T-cell (primary cell): ENCODE measurements around the gene EEF1E1. TPM values are rescaled to one million over a fixed set of nuclear protein-coding genes. Genes with fewer than 3 reads are reported as not detected.

Source experiments
- ATAC-seq, 4 experiments: fragments of 200-7000 bp in 3 of 4; fragments of 150-1000 bp in 1 of 4; cut with Tn5 transposase; replicated peaks in 1 of 4; 1 replicate in 3 of 4; 2 replicates in 1 of 4; pipeline ENCODE4 v1.10.0; 2021; ENCODE audit warnings: moderate library complexity in 3 of 4, mild to moderate bottlenecking in 2 of 4, moderate number of reproducible peaks in 1 of 4
- CTCF ChIA-PET, 2 donors: fragments of 300-600 bp; sonication (Branson Sonifier 250); formaldehyde crosslinking; loops; one replicate each; lab custom pipeline; 2022; ENCODE audit warnings: antibody characterized with exemption in 2 of 2; lab: Charles Lee
- POLR2A ChIA-PET, 2 donors: fragments of 300-600 bp; sonication (Branson Sonifier 250); formaldehyde crosslinking; loops; one replicate each; lab custom pipeline; 2022; ENCODE audit warnings: antibody characterized with exemption in 2 of 2; lab: Charles Lee
- DNase-seq, 35 experiments: peaks; one replicate each; pipeline versions ENCODE4 v3.0.0 to v3.0.0-alpha.2; 2013 to 2023
- H3K27ac ChIP-seq: one replicate; pipeline ENCODE4 v1.5.1; 2013; ENCODE audit warnings: low read length
- H3K27me3 ChIP-seq, 2 experiments: replicated peaks in 1 of 2; 1 replicate in 1 of 2; 2 replicates in 1 of 2; pipeline versions ENCODE4 v1.6.1 to v1.7.0; 2013; ENCODE audit warnings: low read length in 1 of 2, mixed read lengths in 1 of 2; ENCODE audit not compliant: control insufficient read depth in 2 of 2, insufficient read depth in 2 of 2; ENCODE audit errors: extremely low read depth in 1 of 2
- H3K36me3 ChIP-seq, 2 donors: 1 replicate in 1 of 2; 2 replicates in 1 of 2; pipeline versions ENCODE4 v1.6.1 to v1.7.0; 2013; ENCODE audit warnings: low read length in 1 of 2; ENCODE audit not compliant: control insufficient read depth in 2 of 2, insufficient read depth in 1 of 2; ENCODE audit errors: extremely low read depth in 1 of 2
- H3K4me1 ChIP-seq, 2 experiments: 1 replicate in 1 of 2; 2 replicates in 1 of 2; pipeline versions ENCODE4 v1.6.1 to v1.7.0; 2013; ENCODE audit warnings: low read length in 2 of 2, mixed read lengths in 1 of 2; ENCODE audit not compliant: insufficient read depth in 2 of 2, control insufficient read depth in 1 of 2; ENCODE audit errors: extremely low read depth in 1 of 2
- H3K4me3 ChIP-seq, 2 donors: 1 replicate in 1 of 2; 2 replicates in 1 of 2; pipeline versions ENCODE4 v1.5.1 to v1.7.0; 2013; ENCODE audit warnings: mild to moderate bottlenecking in 2 of 2, low read length in 1 of 2, moderate library complexity in 1 of 2; ENCODE audit not compliant: control insufficient read depth in 1 of 2; ENCODE audit errors: extremely low read depth in 1 of 2
- H3K9me3 ChIP-seq: 2 replicates; pipeline ENCODE4 v1.7.0; 2013
- H3K27ac Mint-ChIP-seq, 2 donors: one replicate each; pipeline ENCODE4 v1.8.0; 2020 to 2021; ENCODE audit warnings: mild to moderate bottlenecking in 2 of 2, mixed read lengths in 2 of 2
- H3K27me3 Mint-ChIP-seq, 2 donors: one replicate each; pipeline ENCODE4 v1.8.0; 2021 to 2022; ENCODE audit warnings: mixed read lengths in 2 of 2
- H3K36me3 Mint-ChIP-seq: one replicate; pipeline ENCODE4 v1.8.0; 2021; ENCODE audit warnings: mixed read lengths
- H3K4me1 Mint-ChIP-seq, 3 donors: one replicate each; pipeline ENCODE4 v1.8.0; 2020 to 2022; ENCODE audit warnings: mixed read lengths in 3 of 3, mild to moderate bottlenecking in 1 of 3
- H3K4me3 Mint-ChIP-seq, 3 donors: one replicate each; pipeline ENCODE4 v1.8.0; 2020 to 2022; ENCODE audit warnings: mild to moderate bottlenecking in 3 of 3, mixed read lengths in 3 of 3, moderate library complexity in 3 of 3
- H3K9me3 Mint-ChIP-seq, 3 donors: one replicate each; pipeline ENCODE4 v1.8.0; 2020 to 2022; ENCODE audit warnings: mixed read lengths in 3 of 3
- WGBS: methylation state at CpG from one replicate; pipeline ENCODE4 v1.1.5; 2013; ENCODE audit warnings: missing lambda C conversion rate; ENCODE audit not compliant: insufficient coverage; 5-methylcytosine and 5-hydroxymethylcytosine counted together
- total RNA-seq, 35 experiments: library from RNA in 6 of 35; stranded (reverse) in 6 of 35; fragments of 120-200 nt in 1 of 35; gene quantifications; one replicate each; pipeline versions ENCODE4 v1.2.1 to v1.2.4 and lab custom pipeline; 2013 to 2026

Gene EEF1E1
- total RNA-seq, 5 donors from 2014 or later (not counting 1 experiment from before 2014, with no cell fraction given), result 11.7 to 21.9 (median 19.7) TPM

DNA sequence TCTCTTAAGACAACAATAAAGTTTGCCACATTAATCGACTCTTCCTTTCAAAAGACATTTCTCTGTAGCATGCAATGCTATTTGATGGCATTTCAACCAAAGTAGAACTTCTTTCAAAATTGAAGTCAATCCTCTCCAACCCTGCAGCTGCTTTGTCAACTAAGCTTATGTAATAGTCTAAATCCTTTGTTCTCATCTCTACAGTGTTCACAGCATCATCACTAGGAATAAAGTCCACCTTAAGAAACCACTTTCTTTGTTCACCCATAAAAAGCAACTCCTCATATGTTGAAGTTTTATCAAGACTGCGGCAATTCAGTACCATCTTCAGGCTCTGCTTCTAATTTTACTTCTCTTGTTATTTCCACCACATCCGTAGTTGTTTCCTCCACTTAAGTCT lies 26.6 kb downstream of the EEF1E1 start:
- no peaks in the 10 kb centered on the region for H3K27me3 ChIP-seq
- no peaks in the 10 kb centered on the region for H3K9me3 Mint-ChIP-seq
- no peak overlapping the region for H3K4me3 ChIP-seq
- H3K36me3 ChIP-seq, result peaks cover 0 to 2% of the 10 kb centered on the region in 2 donors
- no peaks in the 10 kb centered on the region for H3K4me1 ChIP-seq
- no peak overlapping the region for H3K27ac ChIP-seq
- peak in 3 of 4 experiments; percentile 26 to 87 (median 41) for ATAC-seq
- peaks cover 31% of the 10 kb centered on the region for H3K36me3 Mint-ChIP-seq
- peak overlapping the region in 1 of 3 donors; percentile 3 for H3K4me3 Mint-ChIP-seq
- H3K27ac Mint-ChIP-seq, result peak overlapping the region; percentile 39 to 40
- H3K27me3 Mint-ChIP-seq, result no peaks in the 10 kb centered on the region
- peak in 1 of 35 experiments; percentile 18 for DNase-seq
- ChIA-PET POLR2A (no interaction called here), CTCF (no interaction called here)
- WGBS, result 50% methylated on average over 2 of the region's 3 CpGs
- peaks cover 12 to 17% (median 13%) of the 10 kb centered on the region in 3 donors for H3K4me1 Mint-ChIP-seq
- no peaks in the 10 kb centered on the region for H3K9me3 ChIP-seq

GRCh38 chr6:8075185-8075584 lies 27.2 kb downstream of the EEF1E1 start:
- H3K27me3 Mint-ChIP-seq, result no peaks in the 10 kb centered on the region
- Histone ChIP-seq H3K27ac (no peak overlapping the region), H3K9me3 (no peaks in the 10 kb centered on the region), H3K4me3 (no peak overlapping the region), H3K27me3 (no peaks in the 10 kb centered on the region), H3K36me3 (peaks cover 0 to 2% of the 10 kb centered on the region in 2 donors), H3K4me1 (no peaks in the 10 kb centered on the region)
- H3K4me1 Mint-ChIP-seq, result peaks cover 12 to 17% (median 13%) of the 10 kb centered on the region in 3 donors
- H3K4me3 Mint-ChIP-seq, result peak overlapping the region in 1 of 3 donors; percentile 3
- ATAC-seq, result peak in 1 of 4 experiments; percentile 33
- peak overlapping the region in 1 of 2 donors; percentile 39 for H3K27ac Mint-ChIP-seq
- H3K9me3 Mint-ChIP-seq, result no peaks in the 10 kb centered on the region
- WGBS, result no CpG with 5 or more reads among the region's 4 CpGs
- DNase-seq, result no peak
- H3K36me3 Mint-ChIP-seq, result peaks cover 28% of the 10 kb centered on the region
- CTCF ChIA-PET, result no interaction called here
- POLR2A ChIA-PET, result no interaction called here

- H3K4me1 Mint-ChIP-seq, result peaks cover 12 to 17% (median 13%) of the 10 kb centered on the region in 3 donors
- no CpG with 5 or more reads among the region's 4 CpGs for WGBS
Measured at GRCh38 chr6:8074213-8074612, 28.1 kb downstream of the EEF1E1 start.

GRCh38 chr6:8073758-8074157 lies 28.6 kb downstream of the EEF1E1 start:
- Mint-ChIP-seq H3K27ac (no peak overlapping the region), H3K4me3 (no peak overlapping the region), H3K27me3 (no peaks in the 10 kb centered on the region), H3K4me1 (peaks cover 12 to 17% (median 13%) of the 10 kb centered on the region in 3 donors), H3K36me3 (peaks cover 22% of the 10 kb centered on the region), H3K9me3 (no peaks in the 10 kb centered on the region)
- no peaks in the 10 kb centered on the region for H3K27me3 ChIP-seq
- DNase-seq (no peak), ATAC-seq (no peak)
- no peaks in the 10 kb centered on the region for H3K4me1 ChIP-seq
- 100% methylated on average over 1 of the region's 3 CpGs for WGBS
- no peaks in the 10 kb centered on the region for H3K9me3 ChIP-seq
- CTCF ChIA-PET, result no interaction called here
- no peaks in the 10 kb centered on the region for H3K36me3 ChIP-seq
- H3K4me3 ChIP-seq, result no peak overlapping the region
- POLR2A ChIA-PET, result interaction anchor here in 1 of 2 donors (0.8 kb wide), 1 partner anchor 9 kb away, joined by 3 read pairs; no protein-coding TSS in a partner anchor
- no peak overlapping the region for H3K27ac ChIP-seq

More at GRCh38 chr6:8074213-8074612, 28.1 kb downstream of the EEF1E1 start:
- POLR2A ChIA-PET, result no interaction called here
- Histone ChIP-seq H3K4me1 (no peaks in the 10 kb centered on the region), H3K9me3 (no peaks in the 10 kb centered on the region), H3K4me3 (no peak overlapping the region), H3K27me3 (no peaks in the 10 kb centered on the region), H3K27ac (no peak overlapping the region), H3K36me3 (peaks cover 0 to 2% of the 10 kb centered on the region in 2 donors)
- ATAC-seq (no peak), DNase-seq (no peak)
- H3K9me3 Mint-ChIP-seq, result no peaks in the 10 kb centered on the region
- H3K4me3 Mint-ChIP-seq, result no peak overlapping the region
- H3K36me3 Mint-ChIP-seq, result peaks cover 22% of the 10 kb centered on the region
- CTCF ChIA-PET, result no interaction called here
- no peaks in the 10 kb centered on the region for H3K27me3 Mint-ChIP-seq
- H3K27ac Mint-ChIP-seq, result peak overlapping the region in 1 of 2 donors; percentile 49

GRCh38 chr6:8070718-8071117 lies 31.6 kb downstream of the EEF1E1 start:
- Histone ChIP-seq H3K9me3 (no peaks in the 10 kb centered on the region), H3K27ac (no peak overlapping the region), H3K27me3 (no peaks in the 10 kb centered on the region), H3K4me3 (no peak overlapping the region), H3K36me3 (no peaks in the 10 kb centered on the region), H3K4me1 (peaks cover 0 to under 1% of the 10 kb centered on the region in 2 experiments)
- H3K27ac Mint-ChIP-seq, result no peak overlapping the region
- ChIA-PET CTCF (interaction anchor here in 1 of 2 donors (1.0 kb wide), 1 partner anchor 11 kb away, joined by 4 read pairs; no protein-coding TSS in a partner anchor), POLR2A (interaction anchor here in 1 of 2 donors (0.6 kb wide), 1 partner anchor 1444 kb away, joined by 3 read pairs; no protein-coding TSS in a partner anchor)
- ATAC-seq (no peak), DNase-seq (no peak)
- WGBS, result 96% methylated on average over 4 of the region's 8 CpGs
- peaks cover 6% of the 10 kb centered on the region for H3K36me3 Mint-ChIP-seq
- peaks cover 7 to 12% (median 9%) of the 10 kb centered on the region in 3 donors for H3K4me1 Mint-ChIP-seq
- H3K4me3 Mint-ChIP-seq, result no peak overlapping the region
- H3K27me3 Mint-ChIP-seq, result no peaks in the 10 kb centered on the region
- H3K9me3 Mint-ChIP-seq, result no peaks in the 10 kb centered on the region

- Mint-ChIP-seq H3K4me3 (no peak overlapping the region), H3K36me3 (no peaks in the 10 kb centered on the region), H3K27ac (no peak overlapping the region), H3K9me3 (no peaks in the 10 kb centered on the region), H3K4me1 (peaks cover 9 to 13% (median 11%) of the 10 kb centered on the region in 3 donors), H3K27me3 (no peaks in the 10 kb centered on the region)
- WGBS, result no CpG with 5 or more reads among the region's 3 CpGs
- Histone ChIP-seq H3K4me3 (no peak overlapping the region), H3K27ac (no peak overlapping the region), H3K36me3 (no peaks in the 10 kb centered on the region), H3K27me3 (no peaks in the 10 kb centered on the region), H3K9me3 (no peaks in the 10 kb centered on the region), H3K4me1 (peaks cover 2 to 10% of the 10 kb centered on the region in 2 experiments)
- ChIA-PET POLR2A (interaction anchor here in 1 of 2 donors (0.6 kb wide), 1 partner anchor 1443 kb away, joined by 3 read pairs; no protein-coding TSS in a partner anchor), CTCF (interaction anchor here in 1 of 2 donors (1.0 kb wide), 1 partner anchor 10 kb away, joined by 4 read pairs; no protein-coding TSS in a partner anchor)
- no peak for DNase-seq
- ATAC-seq, result no peak
Measured at GRCh38 chr6:8069631-8070284, 32.6 kb downstream of the EEF1E1 start.
